ENCODE results near the gene PAX8.

PAX8 gene

GRCh38 chr2:113234721-113235346 is 43.9 kb downstream of the PAX8 start:
- no peak for TF ChIP-seq JUND (IDR thresholded peaks at IDR 0.05; ENCODE audit: low read depth)
- in situ Hi-C loops (cut with HindIII; ENCODE audit: low pct_unique_long_range_greater_than_20kb, low sequenced_read_pairs): no loop called here
- no peak for DNase-seq (ENCODE audit: low read depth in 1 of 2, low spot score in 1 of 2)

DNA sequence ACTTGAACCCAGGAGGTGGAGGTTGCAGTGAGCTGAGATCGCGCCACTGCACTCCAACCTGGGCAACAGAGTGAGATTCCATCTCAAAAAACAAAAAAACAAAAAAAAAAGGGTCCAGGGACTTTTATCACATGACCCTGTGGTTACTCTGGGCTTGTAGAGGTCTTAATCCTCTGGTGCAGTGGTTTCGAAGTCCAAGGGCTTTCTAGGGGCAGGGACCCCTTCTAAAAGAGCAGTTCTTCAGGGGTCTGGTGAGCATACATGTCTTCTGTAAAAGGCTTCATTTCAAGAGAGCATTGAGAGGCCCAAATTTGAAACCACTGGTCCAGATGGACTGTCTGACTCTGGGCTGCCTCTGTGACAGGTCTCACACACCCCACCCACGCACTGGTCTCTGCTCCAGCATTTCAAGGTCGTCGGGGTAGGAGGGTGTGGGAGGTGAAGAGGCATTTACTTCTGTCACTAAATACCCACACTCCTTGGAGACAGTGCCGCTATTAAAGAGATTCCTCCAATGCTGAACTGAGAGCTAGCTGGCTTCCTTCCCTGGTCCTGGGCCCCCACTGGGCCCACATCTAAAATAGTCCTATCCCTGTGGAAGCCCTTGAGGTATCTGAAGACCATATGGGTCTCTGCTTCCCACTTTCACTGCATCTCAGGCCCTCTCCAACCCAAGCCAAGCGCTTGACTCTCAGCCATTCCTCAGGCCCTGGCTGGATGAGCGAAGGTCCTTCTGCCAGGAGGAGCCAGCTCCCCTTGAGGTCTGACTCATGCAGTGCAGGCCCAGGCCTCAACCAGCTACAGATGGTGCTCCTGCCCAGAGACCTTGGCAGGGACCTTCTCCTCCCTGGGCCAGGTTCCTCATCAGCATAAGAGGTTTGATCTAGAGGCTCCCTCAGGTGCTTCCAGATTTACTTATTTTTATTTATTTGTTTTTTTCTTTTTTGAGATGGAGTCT is 44.8 kb downstream of the PAX8 start:
- no peak for TF ChIP-seq JUND (IDR thresholded peaks at IDR 0.05; ENCODE audit: low read depth)
- in situ Hi-C loops (cut with HindIII; ENCODE audit: low pct_unique_long_range_greater_than_20kb, low sequenced_read_pairs): no loop called here
- DNase-seq (ENCODE audit: low read depth in 1 of 2, low spot score in 1 of 2): peak in 1 of 2 experiments; percentile 12

DNA sequence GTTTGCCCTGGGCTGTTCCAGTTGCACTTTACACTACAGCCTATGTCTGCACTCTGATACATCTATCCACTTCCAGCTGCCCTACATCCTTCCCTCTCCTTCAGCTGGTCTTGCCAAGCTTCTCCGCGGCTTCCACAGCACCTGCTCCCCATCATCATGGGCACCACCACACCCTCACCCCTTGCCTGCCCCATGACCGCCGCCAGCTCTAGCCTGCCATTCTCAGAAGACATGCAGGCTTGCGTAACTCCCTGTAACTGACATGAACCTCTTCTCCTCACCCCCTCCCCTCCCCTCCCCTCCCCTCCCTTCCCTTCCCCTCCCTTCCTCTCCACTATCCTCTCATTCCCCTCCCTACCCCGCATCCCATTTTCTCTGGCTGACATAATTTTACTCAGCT is 46.0 kb downstream of the PAX8 start:
- TF ChIP-seq JUND (IDR thresholded peaks at IDR 0.05; ENCODE audit: low read depth): no peak
- in situ Hi-C loops (cut with HindIII; ENCODE audit: low pct_unique_long_range_greater_than_20kb, low sequenced_read_pairs): no loop called here
- no peak for DNase-seq (ENCODE audit: low read depth in 1 of 2, low spot score in 1 of 2)

DNA sequence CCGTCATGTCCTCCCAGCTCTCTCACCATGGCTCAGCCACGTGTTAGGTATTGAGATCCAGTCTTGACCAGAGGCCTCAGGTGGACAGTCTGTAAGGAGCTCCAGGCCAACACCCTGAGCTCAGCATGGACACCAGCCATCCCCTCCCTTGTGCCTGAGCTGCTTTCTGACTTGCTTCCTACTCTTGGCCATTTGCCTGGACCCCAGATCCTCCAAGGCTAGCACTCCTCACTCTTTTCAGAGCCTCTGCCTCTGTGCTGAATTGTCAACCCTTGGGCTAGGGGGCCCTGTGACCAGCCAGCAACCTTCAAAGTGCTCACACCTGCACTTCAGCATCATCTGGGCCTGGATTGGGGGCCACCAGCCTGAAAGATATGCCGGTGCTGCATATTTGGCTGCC is 46.6 kb downstream of the PAX8 start:
- in situ Hi-C loops (cut with HindIII; ENCODE audit: low pct_unique_long_range_greater_than_20kb, low sequenced_read_pairs): no loop called here
- TF ChIP-seq JUND (IDR thresholded peaks at IDR 0.05; ENCODE audit: low read depth): no peak
- no peak for DNase-seq (ENCODE audit: low read depth in 1 of 2, low spot score in 1 of 2)

- in situ Hi-C loops (cut with HindIII; ENCODE audit: low pct_unique_long_range_greater_than_20kb, low sequenced_read_pairs): no loop called here
- DNase-seq (ENCODE audit: low read depth in 1 of 2, low spot score in 1 of 2): no peak
- TF ChIP-seq JUND (IDR thresholded peaks at IDR 0.05; ENCODE audit: low read depth): no peak
Measured at GRCh38 chr2:113231064-113231463, 47.7 kb downstream of the PAX8 start.

- in situ Hi-C loops (cut with HindIII; ENCODE audit: low pct_unique_long_range_greater_than_20kb, low sequenced_read_pairs): no loop called here
Measured at GRCh38 chr2:113230531-113230930, 48.2 kb downstream of the PAX8 start.

GRCh38 chr2:113229795-113230194 is 48.9 kb downstream of the PAX8 start:
- no peak for TF ChIP-seq JUND (IDR thresholded peaks at IDR 0.05; ENCODE audit: low read depth)
- in situ Hi-C loops (cut with HindIII; ENCODE audit: low pct_unique_long_range_greater_than_20kb, low sequenced_read_pairs): no loop called here
- DNase-seq (ENCODE audit: low read depth in 1 of 2, low spot score in 1 of 2): no peak

More at GRCh38 chr2:113230531-113230930, 48.2 kb downstream of the PAX8 start:
- TF ChIP-seq JUND (IDR thresholded peaks at IDR 0.05; ENCODE audit: low read depth): no peak
- DNase-seq (ENCODE audit: low read depth in 1 of 2, low spot score in 1 of 2): peak in 1 of 2 experiments; percentile 22

GRCh38 chr2:113228991-113229716 is 49.6 kb downstream of the PAX8 start:
- in situ Hi-C loops (cut with HindIII; ENCODE audit: low pct_unique_long_range_greater_than_20kb, low sequenced_read_pairs): no loop called here
- no peak for DNase-seq (ENCODE audit: low read depth in 1 of 2, low spot score in 1 of 2)
- TF ChIP-seq JUND (IDR thresholded peaks at IDR 0.05; ENCODE audit: low read depth): no peak

DNA sequence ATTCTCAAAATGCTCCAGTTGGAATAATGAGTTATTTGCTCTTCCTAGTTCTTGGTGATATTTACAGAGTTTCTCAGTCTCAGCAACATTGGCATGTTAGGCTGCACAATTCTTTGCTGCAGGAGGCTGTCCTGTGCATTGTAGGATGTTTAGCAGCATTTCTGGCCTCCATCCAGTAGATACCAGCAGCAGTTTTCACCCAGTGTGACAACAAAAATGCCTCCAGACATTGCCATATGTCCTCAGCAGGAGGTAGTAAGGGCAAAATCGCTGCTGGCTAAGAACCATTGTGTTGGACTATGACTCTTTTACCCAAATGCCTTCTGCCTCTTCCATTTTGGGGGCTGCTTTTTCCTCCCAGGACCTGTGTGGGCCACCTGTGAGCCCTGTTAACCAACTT is 50.4 kb downstream of the PAX8 start:
- TF ChIP-seq JUND (IDR thresholded peaks at IDR 0.05; ENCODE audit: low read depth): no peak
- in situ Hi-C loops (cut with HindIII; ENCODE audit: low pct_unique_long_range_greater_than_20kb, low sequenced_read_pairs): no loop called here
- no peak for DNase-seq (ENCODE audit: low read depth in 1 of 2, low spot score in 1 of 2)

DNA sequence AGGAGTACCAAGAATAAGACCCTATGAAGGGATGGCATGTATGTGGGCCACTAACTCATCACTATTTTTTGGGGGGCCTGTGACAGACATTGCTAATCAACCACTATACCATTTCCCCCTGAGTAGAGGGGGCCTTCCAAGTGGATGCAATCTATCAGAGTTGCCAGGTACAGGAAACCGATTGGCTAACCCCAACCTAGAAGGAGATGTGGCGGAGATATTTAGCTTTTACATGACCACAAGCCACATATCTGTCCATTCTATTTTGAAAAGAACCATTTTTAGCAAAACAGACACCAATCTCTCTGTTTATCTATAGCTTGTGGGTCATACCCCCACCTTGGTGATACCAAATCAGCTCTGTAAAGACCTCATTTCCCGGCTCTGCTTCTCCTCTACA is 51.0 kb downstream of the PAX8 start:
- no peak for TF ChIP-seq JUND (IDR thresholded peaks at IDR 0.05; ENCODE audit: low read depth)
- in situ Hi-C loops (cut with HindIII; ENCODE audit: low pct_unique_long_range_greater_than_20kb, low sequenced_read_pairs): no loop called here
- no peak for DNase-seq (ENCODE audit: low read depth in 1 of 2, low spot score in 1 of 2)

GRCh38 chr2:113227290-113227689 is 51.4 kb downstream of the PAX8 start:
- in situ Hi-C loops (cut with HindIII; ENCODE audit: low pct_unique_long_range_greater_than_20kb, low sequenced_read_pairs): no loop called here
- peak in 1 of 2 experiments; percentile 9 for DNase-seq (ENCODE audit: low read depth in 1 of 2, low spot score in 1 of 2)
- TF ChIP-seq JUND (IDR thresholded peaks at IDR 0.05; ENCODE audit: low read depth): no peak

- TF ChIP-seq JUND (IDR thresholded peaks at IDR 0.05; ENCODE audit: low read depth): no peak
- DNase-seq (ENCODE audit: low read depth in 1 of 2, low spot score in 1 of 2): no peak
- in situ Hi-C loops (cut with HindIII; ENCODE audit: low pct_unique_long_range_greater_than_20kb, low sequenced_read_pairs): no loop called here
Measured at GRCh38 chr2:113226462-113226861, 52.3 kb downstream of the PAX8 start.

All from T47D (cell line).